Neural cell (in vitro differentiated cells): ENCODE data around the gene GPC5. TPM values are rescaled to one million over a fixed set of nuclear protein-coding genes. Genes with fewer than 3 reads are reported as not detected.

Experiments
- H2AFZ ChIP-seq: fragments of 200-600, 300-800 bp; sonication (generic), shearing (Covaris generic); 2 replicates; pipeline ENCODE4 v1.6.0; 2014; ENCODE audit warnings: low read depth, mild to moderate bottlenecking, antibody characterized with exemption, low read length, moderate library complexity
- H3F3A ChIP-seq: fragments of 200-600 bp; shearing (Covaris generic); 2 replicates; pipeline ENCODE4 v1.6.1; 2016; ENCODE audit warnings: mild to moderate bottlenecking, moderate library complexity, mixed read lengths, antibody characterized with exemption, low read length; ENCODE audit not compliant: insufficient read depth, poor library complexity, severe bottlenecking
- H3K27ac ChIP-seq: fragments of 200-600, 300-800 bp; sonication (generic), shearing (Covaris generic); 2 replicates; pipeline ENCODE4 v1.5.1; 2014; ENCODE audit warnings: mild to moderate bottlenecking, low read length, moderate library complexity
- H3K27me3 ChIP-seq: fragments of 300-800, 200-600 bp; sonication (generic), shearing (Covaris generic); 2 replicates; pipeline ENCODE4 v1.6.0; 2014; ENCODE audit warnings: mild to moderate bottlenecking, low read depth, low read length, moderate library complexity; ENCODE audit not compliant: insufficient read depth
- H3K36me3 ChIP-seq: fragments of 300-800, 200-600 bp; sonication (generic), shearing (Covaris generic); 2 replicates; pipeline ENCODE4 v1.5.1; 2014; ENCODE audit warnings: mild to moderate bottlenecking, antibody characterized with exemption, low read length, moderate library complexity; ENCODE audit not compliant: insufficient read depth
- H3K4me2 ChIP-seq: fragments of 300-800, 200-600 bp; sonication (generic), shearing (Covaris generic); 2 replicates; pipeline ENCODE4 v1.6.0; 2014; ENCODE audit warnings: mild to moderate bottlenecking, low read length
- H3K4me3 ChIP-seq: fragments of 300-800, 200-600 bp; sonication (generic), shearing (Covaris generic); 2 replicates; pipeline ENCODE4 v1.5.1; 2014; ENCODE audit warnings: mild to moderate bottlenecking, low read length, moderate library complexity
- H3K79me2 ChIP-seq: fragments of 200-600 bp; shearing (Covaris generic); replicated peaks from 2 replicates; pipeline ENCODE4 v1.6.0; 2014; ENCODE audit warnings: mild to moderate bottlenecking, low read length, moderate library complexity; ENCODE audit not compliant: insufficient read depth
- H3K9ac ChIP-seq: fragments of 300-800, 200-600 bp; sonication (generic), shearing (Covaris generic); 2 replicates; pipeline ENCODE4 v1.6.1; 2016; ENCODE audit warnings: mild to moderate bottlenecking, low read length, mixed read lengths
- H3K9me2 ChIP-seq: fragments of 200-600 bp; shearing (Covaris generic); 2 replicates; pipeline ENCODE4 v1.6.1; 2016; ENCODE audit warnings: mild to moderate bottlenecking, low read length, mixed read lengths; ENCODE audit not compliant: insufficient read depth
- H3K9me3 ChIP-seq: fragments of 200-600, 300-800 bp; sonication (generic), shearing (Covaris generic); 2 replicates; pipeline ENCODE4 v1.6.1; 2016; ENCODE audit warnings: mild to moderate bottlenecking, mixed run types, low read length, moderate library complexity, mixed read lengths
- H4K20me1 ChIP-seq: fragments of 200-600 bp; shearing (Covaris generic); 2 replicates; pipeline ENCODE4 v1.6.1; 2016; ENCODE audit warnings: mild to moderate bottlenecking, mixed run types; ENCODE audit not compliant: insufficient read depth
- CTCF ChIP-seq: fragments of 450-650 bp; IDR thresholded peaks from 2 replicates; pipeline ENCODE4 v1.5.1; 2014; ENCODE audit warnings: antibody characterized with exemption, mild to moderate bottlenecking, moderate library complexity; ENCODE audit not compliant: poor library complexity, severe bottlenecking
- EP300 ChIP-seq: fragments of 450-650 bp; conservative IDR thresholded peaks from 2 replicates; pipeline ENCODE4 v1.6.1; 2014; ENCODE audit warnings: antibody characterized with exemption, mild to moderate bottlenecking, moderate library complexity; ENCODE audit not compliant: poor library complexity, severe bottlenecking
- EZH2 ChIP-seq: fragments of 200-600, 300-800 bp; shearing (Covaris generic), sonication (generic); IDR thresholded peaks from 2 replicates; pipeline ENCODE4 v1.6.1; 2014; ENCODE audit warnings: antibody characterized with exemption, low read length, borderline replicate concordance, mild to moderate bottlenecking; ENCODE audit not compliant: insufficient read depth, poor library complexity, severe bottlenecking
- MXI1 ChIP-seq: fragments of 450-650 bp; conservative IDR thresholded peaks from 2 replicates; pipeline ENCODE4 v1.6.1; 2014; ENCODE audit warnings: antibody characterized with exemption, mild to moderate bottlenecking; ENCODE audit not compliant: poor library complexity, severe bottlenecking
- POLR2AphosphoS5 ChIP-seq: IDR thresholded peaks from 2 replicates; pipeline ENCODE4 v1.6.1; 2012
- RAD21 ChIP-seq: fragments of 450-650 bp; conservative IDR thresholded peaks from 2 replicates; pipeline ENCODE4 v1.6.1; 2014; ENCODE audit warnings: antibody characterized with exemption, mild to moderate bottlenecking, moderate library complexity
- REST ChIP-seq: IDR thresholded peaks from 2 replicates; pipeline ENCODE4 v1.6.1; 2012; ENCODE audit warnings: borderline replicate concordance
- SMC3 ChIP-seq: fragments of 450-650 bp; conservative IDR thresholded peaks from 2 replicates; pipeline ENCODE4 v1.6.1; 2014; ENCODE audit warnings: antibody characterized with exemption, mild to moderate bottlenecking, moderate library complexity; ENCODE audit not compliant: poor library complexity
- TAF1 ChIP-seq: IDR thresholded peaks from 2 replicates; pipeline ENCODE4 v1.6.1; 2012; ENCODE audit warnings: low read depth
- polyA plus RNA-seq: library from polyadenylated mRNA; depleted of rRNA; stranded (reverse); fragments of >200 nt; gene quantifications from 2 replicates; pipeline ENCODE4 v1.2.3, GENCODE V29; 2014

The GPC5 gene
- polyA plus RNA-seq, 1 donor from 2014 or later = 5.0 TPM

- H3K4me2 ChIP-seq = no peak overlapping the region
- H3K9me2 ChIP-seq = no peaks in the 10 kb centered on the region
- H3K9ac ChIP-seq = no peak overlapping the region
- no peak for TF ChIP-seq MXI1
- TF ChIP-seq CTCF = no peak
- no peak for TF ChIP-seq TAF1
- TF ChIP-seq EP300 = no peak
- no peak for TF ChIP-seq POLR2AphosphoS5
- no peak for TF ChIP-seq SMC3
- TF ChIP-seq RAD21 = no peak
- TF ChIP-seq EZH2 = no peak
- TF ChIP-seq REST = no peak
- H2AFZ ChIP-seq = no peak overlapping the region
- H3F3A ChIP-seq = no peaks in the 10 kb centered on the region
- H3K9me3 ChIP-seq = no peaks in the 10 kb centered on the region
- H3K27ac ChIP-seq = no peak overlapping the region
- H3K79me2 ChIP-seq = no peaks in the 10 kb centered on the region
- no peaks in the 10 kb centered on the region for H3K36me3 ChIP-seq
- no peak overlapping the region for H3K4me3 ChIP-seq
- H4K20me1 ChIP-seq = no peaks in the 10 kb centered on the region
- H3K27me3 ChIP-seq = no peaks in the 10 kb centered on the region
These were observed 14.6 kb upstream of the GPC5 start for GRCh38 chr13:91383836-91384235.

- no peaks in the 10 kb centered on the region for H4K20me1 ChIP-seq
- H3K4me3 ChIP-seq = no peak overlapping the region
- no peak overlapping the region for H2AFZ ChIP-seq
- no peak overlapping the region for H3K4me2 ChIP-seq
- H3K9ac ChIP-seq = no peak overlapping the region
- no peaks in the 10 kb centered on the region for H3K27me3 ChIP-seq
- no peak overlapping the region for H3K27ac ChIP-seq
- no peaks in the 10 kb centered on the region for H3K9me2 ChIP-seq
- H3F3A ChIP-seq = no peaks in the 10 kb centered on the region
- TF ChIP-seq REST (no peak), EP300 (no peak), SMC3 (no peak), CTCF (no peak), RAD21 (no peak), MXI1 (no peak), TAF1 (no peak), EZH2 (no peak), POLR2AphosphoS5 (no peak)
- H3K36me3 ChIP-seq = no peaks in the 10 kb centered on the region
- H3K79me2 ChIP-seq = no peaks in the 10 kb centered on the region
- no peaks in the 10 kb centered on the region for H3K9me3 ChIP-seq
These were observed 13.5 kb upstream of the GPC5 start for GRCh38 chr13:91384896-91385295.
